HCT116 (cell line): Measurements from ENCODE around the gene THBS4. TPM values are rescaled to one million over a fixed set of nuclear protein-coding genes. Genes with fewer than 3 reads are reported as not detected.

Experiments
- ATAC-seq: fragments of 200-7000 bp; cut with Tn5 transposase; 2 replicates; pipeline ENCODE4 v1.9.1; 2020; ENCODE audit warnings: mild to moderate bottlenecking, moderate library complexity
- BruUV-seq: library from RNA; stranded (reverse); fragments of 400-500 nt; replicated peaks from 2 replicates; lab custom pipeline; 2021; lab: Mats Ljungman, UMichigan
- CTCF ChIA-PET: fragments of 300-600 bp; sonication (Branson Sonifier 250); formaldehyde crosslinking; loops from one replicate; lab custom pipeline; 2021; ENCODE audit warnings: antibody characterized with exemption; lab: Charles Lee
- POLR2A ChIA-PET: fragments of 300-600, 350-600 bp; sonication (Branson Sonifier 250); formaldehyde crosslinking; loops from one replicate; lab custom pipeline; 2021; ENCODE audit warnings: antibody characterized with exemption; lab: Charles Lee
- RAD21 ChIA-PET, 2 experiments: fragments of 300-600 bp; sonication (Branson Sonifier 250); formaldehyde crosslinking; loops; one replicate each; lab custom pipeline; 2023; ENCODE audit warnings: low total read pairs in 2 of 2; ENCODE audit not compliant: uncharacterized antibody in 2 of 2, unreplicated experiment in 2 of 2, low non-redundant PET in 1 of 2; lab: Charles Lee
- DNase-seq: peaks from one replicate; pipeline ENCODE4 v3.0.0-alpha.2; 2010; ENCODE audit warnings: low read depth, low spot score
- H2AFZ ChIP-seq: fragments of 200-600 bp; shearing (Covaris generic), sonication (generic); 2 replicates; pipeline ENCODE4 v1.6.1; 2017; ENCODE audit warnings: low read depth, mixed run types, mixed read lengths, antibody characterized with exemption, low read length; ENCODE audit not compliant: poor library complexity, severe bottlenecking
- H3K27ac ChIP-seq: 2 replicates; pipeline ENCODE4 v1.5.1; 2012; ENCODE audit warnings: low read depth, low read length
- H3K27me3 ChIP-seq: fragments of 200-600 bp; sonication (generic); 2 replicates; pipeline ENCODE4 v1.6.1; 2016; ENCODE audit warnings: mixed run types, low read length, mixed read lengths; ENCODE audit not compliant: insufficient read depth
- H3K36me3 ChIP-seq, 2 experiments: fragments of 200-500 bp in 1 of 2; fragments of 200-600 bp in 1 of 2; sonication (Bioruptor generic) in 1 of 2; sonication (generic) in 1 of 2; 2 replicates each; pipeline versions ENCODE4 v1.5.1 to v1.6.1; 2014 to 2016; ENCODE audit warnings: low read length in 2 of 2, inconsistent platforms in 1 of 2, mixed read lengths in 1 of 2, mixed run types in 1 of 2; ENCODE audit not compliant: insufficient read depth in 2 of 2, control insufficient read depth in 1 of 2
- H3K4me1 ChIP-seq, 2 experiments: fragments of 200-600 bp in 1 of 2; sonication (generic) in 1 of 2; 2 replicates each; pipeline versions ENCODE4 v1.5.1 to v1.6.1; 2012 to 2017; ENCODE audit warnings: low read length in 2 of 2, inconsistent platforms in 1 of 2, mild to moderate bottlenecking in 1 of 2, mixed read lengths in 1 of 2, mixed run types in 1 of 2, moderate library complexity in 1 of 2; ENCODE audit not compliant: insufficient read depth in 2 of 2, control insufficient read depth in 1 of 2
- H3K4me2 ChIP-seq: fragments of 200-600 bp; sonication (generic); 2 replicates; pipeline ENCODE4 v1.6.1; 2017; ENCODE audit warnings: mixed run types, low read length, mixed read lengths
- H3K4me3 ChIP-seq, 2 experiments: fragments of 200-600 bp in 1 of 2; sonication (generic) in 1 of 2; replicated peaks in 1 of 2; 2 replicates each; pipeline ENCODE4 v1.5.1; 2011 to 2016; ENCODE audit warnings: low read length in 2 of 2, control low read depth in 1 of 2, low read depth in 1 of 2, mild to moderate bottlenecking in 1 of 2, mixed read lengths in 1 of 2, mixed run types in 1 of 2
- H3K79me2 ChIP-seq: fragments of 200-600 bp; sonication (generic); 2 replicates; pipeline ENCODE4 v1.6.1; 2017; ENCODE audit warnings: mild to moderate bottlenecking, mixed run types, low read length, moderate library complexity, mixed read lengths; ENCODE audit not compliant: insufficient read depth
- H3K9ac ChIP-seq: fragments of 200-600 bp; sonication (generic); 2 replicates; pipeline ENCODE4 v1.6.1; 2016; ENCODE audit warnings: low read length, mixed read lengths
- H3K9me2 ChIP-seq: fragments of 200-600 bp; sonication (generic), shearing (Covaris generic); 2 replicates; pipeline ENCODE4 v1.6.1; 2017; ENCODE audit warnings: mixed run types, mild to moderate bottlenecking, moderate library complexity; ENCODE audit not compliant: insufficient read depth
- H3K9me3 ChIP-seq, 2 experiments: fragments of 200-500 bp in 1 of 2; fragments of 200-600 bp in 1 of 2; sonication (Bioruptor generic) in 1 of 2; sonication (generic) in 1 of 2; 2 replicates each; pipeline ENCODE4 v1.6.1; 2014 to 2017; ENCODE audit warnings: low read length in 2 of 2, mixed read lengths in 2 of 2, inconsistent platforms in 1 of 2, low read depth in 1 of 2, mild to moderate bottlenecking in 1 of 2, mixed run types in 1 of 2, moderate library complexity in 1 of 2; ENCODE audit not compliant: control insufficient read depth in 1 of 2, insufficient read depth in 1 of 2
- H4K20me1 ChIP-seq: fragments of 200-600 bp; sonication (generic), shearing (Covaris generic); 2 replicates; pipeline ENCODE4 v1.6.1; 2017; ENCODE audit warnings: mixed run types, mild to moderate bottlenecking, moderate library complexity; ENCODE audit not compliant: insufficient read depth
- ATF3 ChIP-seq: IDR thresholded peaks from 2 replicates; pipeline ENCODE4 v1.6.1; 2012
- CBX3 ChIP-seq: IDR thresholded peaks from 2 replicates; pipeline ENCODE4 v1.6.1; 2012; ENCODE audit warnings: low read depth
- EGR1 ChIP-seq: IDR thresholded peaks from 2 replicates; pipeline ENCODE4 v1.6.1; 2012; ENCODE audit warnings: low read depth
- FOSL1 ChIP-seq: IDR thresholded peaks from 2 replicates; pipeline ENCODE4 v1.6.1; 2012; ENCODE audit warnings: low read depth
- JUND ChIP-seq: IDR thresholded peaks from 2 replicates; pipeline ENCODE4 v1.6.1; 2012
- POLR2AphosphoS5 ChIP-seq: IDR thresholded peaks from 2 replicates; pipeline ENCODE4 v1.6.1; 2011; ENCODE audit warnings: mild to moderate bottlenecking, low read depth, low read length, moderate library complexity
- REST ChIP-seq: IDR thresholded peaks from 2 replicates; pipeline ENCODE4 v1.6.1; 2012; ENCODE audit warnings: low read depth
- SIN3A ChIP-seq: IDR thresholded peaks from 2 replicates; pipeline ENCODE4 v1.6.1; 2012; ENCODE audit warnings: low read depth
- SP1 ChIP-seq: IDR thresholded peaks from 2 replicates; pipeline ENCODE4 v1.6.1; 2012; ENCODE audit warnings: low read depth
- ZBTB33 ChIP-seq: IDR thresholded peaks from 2 replicates; pipeline ENCODE4 v1.6.1; 2011; ENCODE audit warnings: mild to moderate bottlenecking, low read length, moderate library complexity; ENCODE audit not compliant: insufficient replicate concordance; ENCODE audit errors: extremely low read depth
- ZFX ChIP-seq: fragments of 450-650 bp; IDR thresholded peaks from 2 replicates; pipeline ENCODE4 v1.6.1; 2017
- ZNF274 ChIP-seq: fragments of 200-500 bp; sonication (Bioruptor generic); IDR thresholded peaks from 2 replicates; pipeline ENCODE4 v1.6.1; 2014; ENCODE audit warnings: mild to moderate bottlenecking, low read depth, low read length, inconsistent platforms
- intact Hi-C: fragments of 100-400 bp; cut with micrococcal nuclease; formaldehyde crosslinking; loops from 2 replicates; pipeline ENCODE4 v1.10.0; 2022
- total RNA-seq: library from RNA; stranded (reverse); gene quantifications from one replicate; pipeline ENCODE4 v1.2.1, GENCODE V29; 2021; ENCODE audit not compliant: unreplicated experiment

THBS4 gene
- total RNA-seq, 1 experiment from 2014 or later, result 1.5 TPM

- peak; percentile 73 for ATAC-seq
- BruUV-seq, result no TSS peak
- H3K9ac ChIP-seq, result no peak overlapping the region
- peak overlapping the region; percentile 21; the same call in 1 of the 2 replicates for H3K4me2 ChIP-seq
- no peaks in the 10 kb centered on the region for H4K20me1 ChIP-seq
- H3K4me1 ChIP-seq, result peaks cover 6 to 14% of the 10 kb centered on the region in 2 experiments; a peak in 2 of 4 replicates
- H2AFZ ChIP-seq, result no peak overlapping the region
- H3K79me2 ChIP-seq, result no peaks in the 10 kb centered on the region
- ChIA-PET CTCF (no interaction called here), POLR2A (no interaction called here), RAD21 (interaction anchor here in 1 of 2 experiments (0.5 kb wide), 1 partner anchor 149 kb away, joined by 4 read pairs; no protein-coding TSS in a partner anchor)
- H3K27ac ChIP-seq, result peak overlapping the region; percentile 25; the same call in 1 of the 2 replicates
- DNase-seq, result peak; percentile 29
- no peaks in the 10 kb centered on the region; a peak in 1 of 4 replicates for H3K9me3 ChIP-seq
- intact Hi-C loops, result no loop called here
- no peaks in the 10 kb centered on the region for H3K9me2 ChIP-seq
- H3K4me3 ChIP-seq, result no peak overlapping the region
- H3K36me3 ChIP-seq, result no peaks in the 10 kb centered on the region
- TF ChIP-seq ZBTB33 (no peak), ATF3 (no peak), ZNF274 (no peak), REST (no peak), POLR2AphosphoS5 (no peak), EGR1 (no peak), SP1 (peak; percentile 28; the same call in 1 of the 2 replicates), FOSL1 (peak; percentile 64), SIN3A (no peak), ZFX (no peak), CBX3 (0 out of 2 replicates have a peak, but pooled peaks have one; percentile 16), JUND (peak; percentile 41; the same call in 1 of the 2 replicates)
- no peaks in the 10 kb centered on the region for H3K27me3 ChIP-seq
Observed at GRCh38 chr5:80125962-80126480, 90.9 kb downstream of the THBS4 start.
